ENCODE measurements around the gene TAOK2.
A peak's percentile ranks its signal among the peaks of the same experiment; 100 is the strongest.
"Not testable (repeated sequence)": the region's sequence is repeated elsewhere in the genome, so short reads cannot be mapped to it uniquely, and the experiment has no call there.

TAOK2 gene

GRCh38 chr16:30004811-30005242, 31.2 kb downstream of the TAOK2 start:
- no peak for DNase-seq

GRCh38 chr16:30005341-30006094, 31.9 kb downstream of the TAOK2 start:
- DNase-seq: peak; percentile 35

GRCh38 chr16:30006095-30006473, 32.4 kb downstream of the TAOK2 start:
- no peak for DNase-seq

GRCh38 chr16:30006659-30007377, 33.1 kb downstream of the TAOK2 start:
- DNase-seq: no peak

GRCh38 chr16:30007378-30007895, 33.8 kb downstream of the TAOK2 start:
- DNase-seq: no peak

- DNase-seq: no peak
These were observed 35.6 kb downstream of the TAOK2 start for GRCh38 chr16:30009085-30009862.

GRCh38 chr16:30009990-30010843, 36.5 kb downstream of the TAOK2 start:
- DNase-seq: no peak

GRCh38 chr16:30010844-30011713, 37.4 kb downstream of the TAOK2 start, which contains the start of gene DOC2A:
Gene DOC2A, minus strand, starts transcription at chr16:30011027. Its CDS starts 805 bp downstream, at chr16:30010222.
- no peak for DNase-seq

GRCh38 chr16:30011714-30012504, 38.2 kb downstream of the TAOK2 start:
- DNase-seq: no peak

- not testable (repeated sequence) for DNase-seq
These were observed 38.9 kb downstream of the TAOK2 start for GRCh38 chr16:30012598-30012997.

- not testable (repeated sequence) for DNase-seq
These were observed 41.8 kb downstream of the TAOK2 start for GRCh38 chr16:30015450-30015849.

- no peak for DNase-seq
These were observed 43.0 kb downstream of the TAOK2 start for GRCh38 chr16:30016555-30017276.

GRCh38 chr16:30017277-30017656, 43.6 kb downstream of the TAOK2 start:
- no peak for DNase-seq

GRCh38 chr16:30017937-30018336, 44.3 kb downstream of the TAOK2 start:
- not testable (repeated sequence) for DNase-seq

- DNase-seq: peak; percentile 66
These were observed 45.1 kb downstream of the TAOK2 start for GRCh38 chr16:30018731-30019158.

GRCh38 chr16:30022887-30023286, 49.2 kb downstream of the TAOK2 start, which contains the start of gene C16orf92:
Gene C16orf92, plus strand, starts transcription at chr16:30023198. Its CDS starts 143 bp downstream, at chr16:30023341.
- DNase-seq: no peak

- DNase-seq: no peak
These were observed 49.9 kb downstream of the TAOK2 start for GRCh38 chr16:30023586-30023985.

- no peak for DNase-seq
These were observed 50.8 kb downstream of the TAOK2 start for GRCh38 chr16:30024451-30024850.

- no peak for DNase-seq
These were observed 51.5 kb downstream of the TAOK2 start for GRCh38 chr16:30025156-30025555.

All from fibroblast of upper back skin (primary cell).